Nephron (organoid): Measurements from ENCODE around the gene ANXA9.
A peak's percentile ranks its signal among the peaks of the same experiment; 100 is the strongest.

Experiments used
- H3K27ac Mint-ChIP-seq, 3 experiments: 2 replicates each; pipeline ENCODE4 v1.8.0; 2020; ENCODE audit warnings: mixed read lengths in 3 of 3, mild to moderate bottlenecking in 2 of 3, moderate library complexity in 1 of 3
- H3K27me3 Mint-ChIP-seq: 2 replicates; pipeline ENCODE4 v1.8.0; 2021; ENCODE audit warnings: low read depth, mild to moderate bottlenecking, moderate library complexity, mixed read lengths
- H3K36me3 Mint-ChIP-seq: 2 replicates; pipeline ENCODE4 v1.8.0; 2020; ENCODE audit warnings: low read depth, mixed read lengths
- H3K4me1 Mint-ChIP-seq: 2 replicates; pipeline ENCODE4 v1.8.0; 2020; ENCODE audit warnings: mixed read lengths
- H3K4me3 Mint-ChIP-seq, 3 experiments: 2 replicates each; pipeline ENCODE4 v1.8.0; 2020; ENCODE audit warnings: mild to moderate bottlenecking in 3 of 3, mixed read lengths in 3 of 3, moderate library complexity in 2 of 3
- H3K9me3 Mint-ChIP-seq: 2 replicates; pipeline ENCODE4 v1.8.0; 2020; ENCODE audit warnings: mixed read lengths
- CTCF ChIP-seq, 3 experiments: fragments of 200-600 bp; sonication (generic); IDR thresholded peaks; one replicate each; pipeline ENCODE4 v1.5.0; 2021; ENCODE audit warnings: antibody characterized with exemption in 3 of 3; ENCODE audit not compliant: unreplicated experiment in 3 of 3

ANXA9 gene

DNA sequence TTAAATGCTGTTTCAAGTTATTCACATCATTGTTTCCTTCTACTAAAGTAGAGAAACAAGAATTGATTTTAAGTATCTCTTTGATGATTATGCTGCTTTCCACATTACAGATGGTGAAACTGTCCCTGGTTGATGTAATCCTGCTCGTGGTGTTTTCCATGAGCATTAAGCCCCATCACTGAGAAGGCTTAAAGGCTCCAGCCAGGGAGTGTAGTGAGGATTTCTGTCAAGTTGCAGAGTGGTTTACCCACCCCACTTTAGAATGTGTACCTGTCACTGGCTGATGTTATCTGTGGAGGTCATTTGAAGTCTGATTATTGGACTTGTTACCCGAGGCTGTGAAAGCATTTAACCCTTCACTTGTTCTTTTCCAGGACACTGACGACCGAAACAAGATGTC is 20.3 kb upstream of the ANXA9 start:
- no peak overlapping the region for H3K4me3 Mint-ChIP-seq
- no peak for TF ChIP-seq CTCF (IDR thresholded peaks at IDR 0.05; ENCODE audit: unreplicated experiment in 3 of 3)
- H3K27me3 Mint-ChIP-seq, result no peaks in the 10 kb centered on the region
- no peak overlapping the region for H3K27ac Mint-ChIP-seq
- peaks cover 90% of the 10 kb centered on the region for H3K36me3 Mint-ChIP-seq
- H3K4me1 Mint-ChIP-seq, result no peaks in the 10 kb centered on the region
- H3K9me3 Mint-ChIP-seq, result no peaks in the 10 kb centered on the region

- no peak for TF ChIP-seq CTCF (IDR thresholded peaks at IDR 0.05; ENCODE audit: unreplicated experiment in 3 of 3)
Observed at GRCh38 chr1:150963321-150964163, 18.6 kb upstream of the ANXA9 start.

GRCh38 chr1:150964164-150964489 is 18.0 kb upstream of the ANXA9 start:
- Mint-ChIP-seq H3K36me3 (peaks cover 94% of the 10 kb centered on the region), H3K9me3 (no peaks in the 10 kb centered on the region), H3K4me1 (no peaks in the 10 kb centered on the region), H3K27ac (peak overlapping the region in 1 of 3 experiments; percentile 23), H3K4me3 (no peak overlapping the region), H3K27me3 (no peaks in the 10 kb centered on the region)
- no peak for TF ChIP-seq CTCF (IDR thresholded peaks at IDR 0.05; ENCODE audit: unreplicated experiment in 3 of 3)

More at GRCh38 chr1:150963321-150964163, 18.6 kb upstream of the ANXA9 start:
- Mint-ChIP-seq H3K27me3 (no peaks in the 10 kb centered on the region), H3K9me3 (no peaks in the 10 kb centered on the region), H3K27ac (peak overlapping the region in 1 of 3 experiments; percentile 23), H3K36me3 (peaks cover 94% of the 10 kb centered on the region), H3K4me3 (no peak overlapping the region), H3K4me1 (no peaks in the 10 kb centered on the region)

DNA sequence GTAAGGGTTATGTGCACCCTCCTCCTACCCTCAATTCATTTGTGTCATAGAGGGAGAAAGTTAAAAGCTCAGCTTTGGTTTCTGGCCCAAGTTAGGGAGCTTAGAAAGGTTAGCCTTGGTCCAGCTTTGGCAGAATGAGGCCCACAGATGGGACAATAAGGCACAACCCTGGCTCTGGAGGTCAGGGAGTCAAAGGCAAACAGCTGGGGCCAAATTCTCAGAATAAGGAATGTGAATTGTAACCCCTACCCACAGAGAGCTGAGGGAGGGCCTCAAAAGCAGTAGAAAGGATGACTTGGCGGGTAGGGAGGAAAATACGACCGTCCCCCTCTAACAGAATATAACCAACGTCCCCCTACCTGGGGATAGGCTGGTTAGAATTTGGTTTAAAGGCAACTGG is 16.5 kb upstream of the ANXA9 start:
- Mint-ChIP-seq H3K27me3 (no peaks in the 10 kb centered on the region), H3K4me1 (peaks cover 7% of the 10 kb centered on the region), H3K36me3 (peaks cover 79% of the 10 kb centered on the region), H3K4me3 (no peak overlapping the region), H3K27ac (peak overlapping the region in 1 of 3 experiments; percentile 25), H3K9me3 (no peaks in the 10 kb centered on the region)
- TF ChIP-seq CTCF (IDR thresholded peaks at IDR 0.05; ENCODE audit: unreplicated experiment in 3 of 3), result no peak

DNA sequence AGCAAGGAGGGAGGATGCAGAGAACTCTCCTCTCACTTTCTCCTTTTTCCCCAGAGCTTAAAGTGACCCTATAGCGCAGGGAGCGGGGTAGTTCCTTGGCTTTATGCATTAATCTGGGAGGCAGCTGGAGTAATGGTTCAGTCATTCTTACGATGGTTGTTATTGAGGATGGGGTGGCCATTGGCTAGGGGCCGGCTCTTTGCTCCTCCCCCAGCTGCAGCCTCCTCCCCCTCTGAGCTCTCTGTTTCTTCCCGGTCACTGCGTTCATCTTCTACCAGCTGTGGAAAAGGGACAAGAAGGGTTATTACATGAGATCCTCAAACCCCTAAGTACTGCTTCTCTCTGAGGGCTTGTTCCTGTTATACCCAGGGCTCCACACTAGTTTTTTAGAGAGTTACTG is 16.1 kb upstream of the ANXA9 start:
- Mint-ChIP-seq H3K4me3 (no peak overlapping the region), H3K27ac (no peak overlapping the region), H3K9me3 (no peaks in the 10 kb centered on the region), H3K27me3 (no peaks in the 10 kb centered on the region), H3K4me1 (peaks cover 11% of the 10 kb centered on the region), H3K36me3 (peaks cover 75% of the 10 kb centered on the region)
- no peak for TF ChIP-seq CTCF (IDR thresholded peaks at IDR 0.05; ENCODE audit: unreplicated experiment in 3 of 3)

- no peak for TF ChIP-seq CTCF (IDR thresholded peaks at IDR 0.05; ENCODE audit: unreplicated experiment in 3 of 3)
- Mint-ChIP-seq H3K27ac (peak overlapping the region; percentile 35 to 54 (median 45)), H3K4me3 (no peak overlapping the region), H3K9me3 (no peaks in the 10 kb centered on the region), H3K36me3 (peaks cover 58% of the 10 kb centered on the region), H3K27me3 (no peaks in the 10 kb centered on the region), H3K4me1 (peaks cover 30% of the 10 kb centered on the region)
Observed at GRCh38 chr1:150967936-150968335, 14.2 kb upstream of the ANXA9 start.
